ENCODE results near the gene HYKK.

The HYKK gene

DNA sequence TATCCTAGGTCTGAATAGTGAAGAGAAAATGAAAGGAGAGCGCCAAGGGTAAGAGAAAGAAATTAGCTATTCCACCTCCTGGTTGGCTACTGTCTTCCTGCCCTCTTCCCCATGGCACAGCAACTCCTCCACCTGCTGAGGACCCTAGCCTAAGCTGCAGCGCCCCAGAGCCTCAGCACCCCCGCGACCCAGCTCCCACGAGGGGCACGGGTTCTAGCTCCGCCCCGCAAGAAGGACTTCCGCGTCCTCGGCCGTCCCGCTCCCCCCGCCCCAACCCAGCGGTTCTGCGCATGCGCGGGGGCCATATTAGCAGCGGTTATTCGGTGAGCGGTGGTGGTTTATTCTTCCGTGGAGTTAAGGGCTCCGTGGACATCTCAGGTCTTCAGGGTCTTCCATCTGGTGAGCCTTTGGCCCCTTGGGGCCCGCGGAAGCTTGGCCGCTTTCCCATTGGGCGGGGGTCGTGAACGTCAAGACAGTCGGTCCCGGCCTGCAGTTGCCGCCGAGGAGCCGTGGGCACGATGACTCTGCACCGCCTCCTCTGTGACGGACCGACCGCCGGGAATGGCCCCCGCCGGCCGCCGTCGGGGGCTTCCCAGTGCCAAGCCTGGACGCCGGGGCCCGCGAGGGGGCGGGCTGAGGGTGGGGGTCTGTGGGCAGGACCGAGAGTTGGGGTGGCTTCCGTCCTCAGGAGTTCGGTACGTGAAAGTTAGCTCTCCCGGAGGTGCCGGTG, 32.9 kb downstream of the HYKK start, which contains the start of gene PSMA4:
Gene PSMA4 (plus strand): TSS at position 304 of the 730 bp plus-strand sequence. CDS start 1,484 bp downstream, outside the sequence.
- DNase-seq (ENCODE audit: low read depth) = peak; percentile 27
- H3K4me3 ChIP-seq (ENCODE audit: control insufficient read depth, low read depth, low read length) = peak within 1 kb of the TSS; percentile 75
- no peak for TF ChIP-seq CTCF (IDR thresholded peaks at IDR 0.05; ENCODE audit: control insufficient read depth, insufficient read depth, low read depth, low read length, missing control alignments)

- DNase-seq (ENCODE audit: low read depth) = no peak
- peak overlapping the region; percentile 75 for H3K4me3 ChIP-seq (ENCODE audit: control insufficient read depth, low read depth, low read length)
- no peak for TF ChIP-seq CTCF (IDR thresholded peaks at IDR 0.05; ENCODE audit: control insufficient read depth, insufficient read depth, low read depth, low read length, missing control alignments)
Observed at GRCh38 chr15:78540871-78541743, 33.7 kb downstream of the HYKK start.

- peak overlapping the region; percentile 75 for H3K4me3 ChIP-seq (ENCODE audit: control insufficient read depth, low read depth, low read length)
- no peak for TF ChIP-seq CTCF (IDR thresholded peaks at IDR 0.05; ENCODE audit: control insufficient read depth, insufficient read depth, low read depth, low read length, missing control alignments)
- DNase-seq (ENCODE audit: low read depth) = no peak
Observed at GRCh38 chr15:78541744-78542034, 34.3 kb downstream of the HYKK start.

- DNase-seq (ENCODE audit: low read depth) = no peak
- H3K4me3 ChIP-seq (ENCODE audit: control insufficient read depth, low read depth, low read length) = no peak overlapping the region
- no peak for TF ChIP-seq CTCF (IDR thresholded peaks at IDR 0.05; ENCODE audit: control insufficient read depth, insufficient read depth, low read depth, low read length, missing control alignments)
Observed at GRCh38 chr15:78542647-78543046, 35.3 kb downstream of the HYKK start.

DNA sequence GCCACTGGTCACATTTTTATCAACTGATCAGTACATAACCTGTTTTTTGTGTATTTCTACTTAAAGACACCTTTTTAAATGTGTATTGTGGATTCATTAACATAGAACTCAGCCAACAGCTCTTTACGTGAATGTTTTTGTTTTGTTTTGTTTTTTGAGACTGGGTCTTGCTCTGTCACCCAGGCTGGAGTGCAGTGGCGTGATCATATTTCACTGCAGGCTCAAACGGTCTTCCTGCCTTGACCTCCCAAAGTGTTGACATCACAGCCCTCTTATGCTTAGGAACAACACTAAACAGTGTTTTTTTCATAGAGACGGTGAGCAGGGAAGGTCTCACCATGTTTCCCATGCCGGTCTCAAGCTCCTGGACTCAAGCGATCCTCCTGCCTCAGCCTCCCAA, 42.8 kb downstream of the HYKK start:
- no peak overlapping the region for H3K4me3 ChIP-seq (ENCODE audit: control insufficient read depth, low read depth, low read length)
- DNase-seq (ENCODE audit: low read depth) = no peak
- TF ChIP-seq CTCF (IDR thresholded peaks at IDR 0.05; ENCODE audit: control insufficient read depth, insufficient read depth, low read depth, low read length, missing control alignments) = no peak

GRCh38 chr15:78550815-78551214, 43.4 kb downstream of the HYKK start:
- TF ChIP-seq CTCF (IDR thresholded peaks at IDR 0.05; ENCODE audit: control insufficient read depth, insufficient read depth, low read depth, low read length, missing control alignments) = no peak
- no peak overlapping the region for H3K4me3 ChIP-seq (ENCODE audit: control insufficient read depth, low read depth, low read length)
- DNase-seq (ENCODE audit: low read depth) = no peak
